Endodermal cell (in vitro differentiated cells): ENCODE measurements around the gene R3HCC1L. TPM values are rescaled to one million over a fixed set of nuclear protein-coding genes. Genes with fewer than 3 reads are reported as not detected.

Experiments used
- DNase-seq: peaks from one replicate; pipeline ENCODE4 v3.0.0-alpha.2; 2017
- H3K27ac ChIP-seq: 2 replicates; pipeline ENCODE4 v1.5.1; 2013; ENCODE audit warnings: mild to moderate bottlenecking, low read depth, low read length, moderate library complexity
- H3K27me3 ChIP-seq: 2 replicates; pipeline ENCODE4 v1.6.1; 2013; ENCODE audit warnings: mild to moderate bottlenecking, low read length, moderate library complexity; ENCODE audit not compliant: insufficient read depth, control insufficient read depth, poor library complexity, severe bottlenecking
- H3K36me3 ChIP-seq: 2 replicates; pipeline ENCODE4 v1.7.0; 2013; ENCODE audit warnings: mild to moderate bottlenecking, low read length, moderate library complexity; ENCODE audit not compliant: control insufficient read depth, insufficient read depth
- H3K4me1 ChIP-seq: one replicate; pipeline ENCODE4 v1.7.0; 2013; ENCODE audit warnings: low read length; ENCODE audit not compliant: control insufficient read depth, insufficient read depth
- H3K4me3 ChIP-seq: 2 replicates; pipeline ENCODE4 v1.5.1; 2013; ENCODE audit warnings: mild to moderate bottlenecking, low read length, moderate library complexity
- H3K9ac ChIP-seq: 2 replicates; pipeline ENCODE4 v1.6.1; 2013; ENCODE audit warnings: mild to moderate bottlenecking, low read length, moderate library complexity; ENCODE audit not compliant: poor library complexity, severe bottlenecking; ENCODE audit errors: extremely low read depth
- H3K9me3 ChIP-seq: 2 replicates; pipeline ENCODE4 v1.6.1; 2013; ENCODE audit warnings: mild to moderate bottlenecking, low read length, moderate library complexity; ENCODE audit not compliant: control insufficient read depth
- H3K27ac Mint-ChIP-seq: 2 replicates; pipeline ENCODE4 v1.8.0; 2020; ENCODE audit warnings: mixed read lengths
- H3K27me3 Mint-ChIP-seq: 2 replicates; pipeline ENCODE4 v1.8.0; 2021; ENCODE audit warnings: mild to moderate bottlenecking, mixed read lengths; ENCODE audit not compliant: insufficient read depth
- H3K36me3 Mint-ChIP-seq: 2 replicates; pipeline ENCODE4 v1.8.0; 2020; ENCODE audit warnings: low read depth, mixed read lengths
- H3K4me1 Mint-ChIP-seq: 2 replicates; pipeline ENCODE4 v1.8.0; 2020; ENCODE audit warnings: mixed read lengths
- H3K4me3 Mint-ChIP-seq: 2 replicates; pipeline ENCODE4 v1.8.0; 2020; ENCODE audit warnings: mild to moderate bottlenecking, moderate library complexity, mixed read lengths
- H3K9me3 Mint-ChIP-seq: 2 replicates; pipeline ENCODE4 v1.8.0; 2020; ENCODE audit warnings: mild to moderate bottlenecking, mixed read lengths
- CTCF ChIP-seq: fragments of 200-600 bp; sonication (generic); conservative IDR thresholded peaks from 2 replicates; pipeline ENCODE4 v1.5.0; 2021; ENCODE audit warnings: antibody characterized with exemption, mild to moderate bottlenecking
- WGBS, 2 experiments: methylation state at CpG; one replicate each; pipeline versions ENCODE4 v1.1.5 to v1.1.7; 2013; ENCODE audit warnings: missing lambda C conversion rate in 2 of 2, mixed read lengths in 1 of 2; ENCODE audit not compliant: insufficient coverage in 1 of 2, insufficient read length in 1 of 2; 5-methylcytosine and 5-hydroxymethylcytosine counted together
- total RNA-seq, 2 donors: library from RNA; stranded (reverse); fragmentation: NEBNext Ultra II Directional in 1 of 2; extraction: Animal tissue kit (Norgen Biotek cat#: 25700) in 1 of 2; gene quantifications; 2 replicates in 1 of 2; 3 replicates in 1 of 2; pipeline ENCODE4 v1.2.1, GENCODE V29; 2021

Gene R3HCC1L
- total RNA-seq, 2 donors from 2014 or later, result 16.1 to 18.1 TPM

- Histone ChIP-seq H3K4me1 (peaks cover 5% of the 10 kb centered on the region), H3K27ac (peak overlapping the region; percentile 67), H3K4me3 (no peak overlapping the region), H3K36me3 (no peaks in the 10 kb centered on the region), H3K27me3 (no peaks in the 10 kb centered on the region), H3K9ac (no peak overlapping the region), H3K9me3 (no peaks in the 10 kb centered on the region)
- 79 to 83% methylated on average over 12 to 17 of the region's 17 CpGs for WGBS, 2 experiments
- no peak for TF ChIP-seq CTCF
- Mint-ChIP-seq H3K9me3 (no peaks in the 10 kb centered on the region), H3K27ac (no peak overlapping the region), H3K4me1 (peaks cover 18% of the 10 kb centered on the region), H3K27me3 (peaks cover 23% of the 10 kb centered on the region), H3K36me3 (no peaks in the 10 kb centered on the region), H3K4me3 (no peak overlapping the region)
- DNase-seq, result no peak
Observed at GRCh38 chr10:98265403-98266378, 131.2 kb downstream of the R3HCC1L start.

GRCh38 chr10:98266647-98267046, 132.2 kb downstream of the R3HCC1L start:
- Histone ChIP-seq H3K27me3 (no peaks in the 10 kb centered on the region), H3K4me3 (no peak overlapping the region), H3K9ac (no peak overlapping the region), H3K36me3 (no peaks in the 10 kb centered on the region), H3K9me3 (no peaks in the 10 kb centered on the region), H3K27ac (no peak overlapping the region), H3K4me1 (peaks cover 5% of the 10 kb centered on the region)
- peaks cover 18% of the 10 kb centered on the region for H3K4me1 Mint-ChIP-seq
- TF ChIP-seq CTCF, result no peak
- H3K27me3 Mint-ChIP-seq, result peaks cover 26% of the 10 kb centered on the region
- DNase-seq, result no peak
- no peak overlapping the region for H3K27ac Mint-ChIP-seq
- H3K36me3 Mint-ChIP-seq, result no peaks in the 10 kb centered on the region
- WGBS, 2 experiments, result 81 to 87% methylated on average over 2 to 5 of the region's 5 CpGs
- no peaks in the 10 kb centered on the region for H3K9me3 Mint-ChIP-seq
- peak overlapping the region; percentile 63 for H3K4me3 Mint-ChIP-seq

DNA sequence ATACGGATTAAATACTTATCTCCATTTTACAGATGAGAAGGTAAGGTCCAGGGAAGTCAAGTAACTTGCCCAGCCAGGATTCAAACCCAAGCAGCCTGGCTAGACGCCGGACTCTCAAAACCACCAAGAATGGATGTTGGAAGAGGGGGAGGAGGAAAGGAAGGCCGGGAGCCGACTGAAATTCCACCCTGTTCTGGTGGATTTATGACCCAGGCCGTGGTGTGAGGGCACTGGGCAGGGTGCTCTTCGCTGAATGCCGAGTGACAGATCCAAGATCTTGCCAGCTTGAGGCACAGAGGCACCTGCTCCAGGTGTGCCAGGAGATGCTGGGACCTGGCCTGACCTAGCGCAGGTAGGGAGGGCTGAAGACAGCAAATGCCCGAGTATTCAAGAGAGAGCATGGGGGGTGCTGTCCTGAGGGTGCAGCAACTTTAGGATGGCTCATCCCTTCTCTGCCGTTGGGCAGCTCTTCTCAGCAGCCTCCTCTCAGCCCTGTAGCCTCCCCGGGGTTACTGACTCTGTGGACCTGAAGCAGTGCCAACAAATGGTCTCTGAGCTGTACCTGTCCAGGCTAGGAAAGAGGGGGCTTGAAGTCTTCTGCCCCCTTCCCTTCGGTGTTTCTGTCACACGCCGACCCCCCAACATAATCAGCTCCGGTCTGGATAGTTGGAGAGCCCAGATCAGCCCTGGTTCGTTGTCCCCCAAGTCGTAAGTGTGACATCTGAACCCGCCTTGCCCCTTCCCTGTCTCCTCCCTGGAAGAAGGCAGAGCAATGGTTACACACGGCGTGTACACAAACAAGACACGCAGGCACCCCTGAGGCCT, 132.8 kb downstream of the R3HCC1L start:
- Histone ChIP-seq H3K27ac (no peak overlapping the region), H3K4me3 (peak overlapping the region; percentile 23), H3K4me1 (peaks cover 5% of the 10 kb centered on the region), H3K9me3 (no peaks in the 10 kb centered on the region), H3K27me3 (no peaks in the 10 kb centered on the region), H3K36me3 (no peaks in the 10 kb centered on the region), H3K9ac (no peak overlapping the region)
- WGBS, 2 experiments, result 86 to 87% methylated on average over 12 to 21 of the region's 22 CpGs
- H3K27me3 Mint-ChIP-seq, result peaks cover 26% of the 10 kb centered on the region
- TF ChIP-seq CTCF, result no peak
- DNase-seq, result no peak
- H3K4me1 Mint-ChIP-seq, result peaks cover 18% of the 10 kb centered on the region
- no peaks in the 10 kb centered on the region for H3K9me3 Mint-ChIP-seq
- peak overlapping the region; percentile 63 for H3K4me3 Mint-ChIP-seq
- H3K27ac Mint-ChIP-seq, result no peak overlapping the region
- H3K36me3 Mint-ChIP-seq, result no peaks in the 10 kb centered on the region
